ENCODE measurements around the gene ZFHX3.

GRCh38 chr16:72957303-72958277 is 90.3 kb downstream of the ZFHX3 start:
- no peak for TF ChIP-seq SIN3A (IDR thresholded peaks at IDR 0.05; ENCODE audit: low read depth, low read length)
- no peak for TF ChIP-seq CHD2 (IDR thresholded peaks at IDR 0.05; ENCODE audit: borderline replicate concordance, low read depth, low read length)
- no peak for TF ChIP-seq FOXK2 (IDR thresholded peaks at IDR 0.05)
- TF ChIP-seq POLR2AphosphoS5 (IDR thresholded peaks at IDR 0.05; ENCODE audit: low read length), result no peak
- TF ChIP-seq CTCF (IDR thresholded peaks at IDR 0.05 in 2 of 3, conservative IDR thresholded peaks at IDR 0.05 in 1 of 3; ENCODE audit: control insufficient read depth in 2 of 3, extremely low read depth in 1 of 3, insufficient read depth in 1 of 3, low read depth in 3 of 3, low read length in 3 of 3), result no peak
- TF ChIP-seq POLR2A (IDR thresholded peaks at IDR 0.05; ENCODE audit: low read depth, low read length), result no peak
- no peak for TF ChIP-seq RBBP5 (conservative IDR thresholded peaks at IDR 0.05)
- TF ChIP-seq NFIC (IDR thresholded peaks at IDR 0.05; ENCODE audit: low read depth, low read length), result no peak
